DMS153 treated with DMSO at 0.1 percent for 48 hours (cell line): Measurements from ENCODE around the gene CT47C1.
"Not testable (repeated sequence)": the region's sequence is repeated elsewhere in the genome, so short reads cannot be mapped to it uniquely, and the experiment has no call there.

Experiments
- DNase-seq: peaks from one replicate; lab custom pipeline; 2025; ENCODE audit not compliant: unreplicated experiment; lab: John Stamatoyannopoulos, UW

The CT47C1 gene

GRCh38 chrX:119072744-119073143, at the start of gene CT47C1:
Gene CT47C1 (plus strand): TSS chrX:119072993. CDS start chrX:119073226, 233 bp downstream.
- no peak for DNase-seq

DNA sequence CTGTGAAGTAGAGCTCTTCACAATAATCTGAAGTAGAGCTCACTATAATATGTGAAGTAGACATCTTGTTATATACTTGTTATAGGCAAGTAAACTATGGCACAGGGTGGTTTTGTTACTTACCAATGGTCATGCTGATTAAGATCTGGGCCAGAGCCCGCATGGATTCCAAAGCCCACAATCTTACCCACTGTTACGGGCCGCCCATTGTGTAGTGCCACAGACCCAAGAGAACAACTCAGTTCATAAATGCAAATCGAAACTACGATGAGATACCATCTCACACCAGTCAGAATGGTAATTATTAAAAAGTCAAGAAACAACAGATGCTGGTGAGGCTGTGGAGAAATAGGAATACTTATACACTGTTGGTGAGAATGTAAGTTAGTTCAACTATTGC, 46.9 kb upstream of the CT47C1 start:
- DNase-seq: no peak

DNA sequence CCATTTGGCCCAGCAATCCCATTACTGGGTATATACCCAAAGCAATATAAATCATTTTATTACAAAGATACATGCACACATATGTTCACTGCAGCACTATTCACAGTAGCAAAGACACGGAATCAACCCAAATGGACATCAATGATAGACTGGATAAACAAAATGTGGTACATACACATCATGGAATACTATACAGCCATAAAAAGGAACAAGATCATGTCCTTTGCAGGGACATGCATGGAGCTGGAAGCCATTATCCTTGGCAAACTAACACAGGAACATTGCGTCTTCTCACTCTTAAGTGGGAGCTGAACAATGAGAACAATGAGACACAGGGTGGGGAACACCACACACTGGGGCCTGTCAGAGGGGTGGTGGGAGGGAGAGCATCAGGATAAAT, 46.4 kb upstream of the CT47C1 start:
- not testable (repeated sequence) for DNase-seq

- DNase-seq: not testable (repeated sequence)
Observed at GRCh38 chrX:119027960-119028732, 44.6 kb upstream of the CT47C1 start.

- DNase-seq: no peak
Observed at GRCh38 chrX:119028733-119029330, 44.0 kb upstream of the CT47C1 start.

DNA sequence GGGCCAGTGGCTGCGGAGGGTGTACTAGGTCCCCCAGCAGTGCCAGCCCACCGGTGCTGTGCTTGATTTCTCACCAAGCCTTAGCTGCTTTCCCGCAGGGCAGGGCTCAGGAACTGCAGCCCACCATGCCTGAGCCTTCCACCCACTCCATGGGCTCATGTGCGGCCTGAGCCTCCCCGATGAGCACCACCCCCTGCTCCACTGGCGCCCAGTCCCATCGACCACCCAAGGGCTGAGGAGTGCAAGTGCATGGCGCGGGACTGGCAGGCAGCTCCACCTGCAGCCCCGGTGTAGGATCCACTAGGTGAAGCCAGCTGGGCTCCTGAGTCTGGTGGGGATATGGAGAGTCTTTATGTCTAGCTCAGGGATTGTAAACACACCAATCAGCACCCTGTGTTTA, 43.1 kb upstream of the CT47C1 start:
- not testable (repeated sequence) for DNase-seq

- no peak for DNase-seq
Observed at GRCh38 chrX:119030990-119031389, 41.8 kb upstream of the CT47C1 start.

GRCh38 chrX:119036107-119037029, 36.4 kb upstream of the CT47C1 start:
- DNase-seq: no peak

- no peak for DNase-seq
Observed at GRCh38 chrX:119040432-119040831, 32.4 kb upstream of the CT47C1 start.

DNA sequence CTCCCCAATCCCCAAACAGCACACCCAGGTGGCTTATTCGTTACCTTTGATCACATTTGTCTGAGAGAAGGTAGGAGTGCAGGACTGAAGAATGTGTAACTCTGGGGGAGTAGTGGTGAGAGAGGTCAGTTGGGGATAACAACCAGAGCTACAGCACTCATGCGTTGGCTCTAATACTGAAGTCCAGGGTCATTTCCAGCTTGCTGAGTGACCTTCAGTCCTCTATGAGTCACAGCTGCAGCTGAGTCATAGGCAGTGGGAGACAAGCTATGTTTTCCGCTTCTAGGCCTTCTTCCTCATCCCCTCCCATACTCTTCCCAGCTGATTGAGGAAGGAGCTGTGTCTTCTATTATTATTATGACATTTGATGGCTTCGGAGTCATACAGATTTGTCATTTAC, 31.6 kb upstream of the CT47C1 start:
- no peak for DNase-seq

DNA sequence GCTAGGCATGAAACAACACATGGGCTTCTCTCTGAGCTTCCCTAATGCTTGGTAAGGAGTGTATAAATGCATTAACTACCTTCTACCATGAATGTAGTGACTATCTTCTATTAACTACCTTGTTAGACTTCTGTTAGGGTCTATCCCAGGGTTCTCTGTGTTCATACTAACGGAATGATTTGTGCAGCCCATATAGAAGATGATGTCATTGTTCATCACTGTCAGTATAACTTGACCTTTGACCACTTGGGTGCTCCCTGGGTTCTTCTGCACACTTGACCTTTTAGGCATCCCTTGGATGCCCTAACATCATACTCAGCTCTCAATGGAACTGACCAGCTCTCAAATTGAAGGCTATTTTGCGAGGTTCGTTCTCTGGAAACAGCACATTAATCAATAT, 30.8 kb upstream of the CT47C1 start:
- DNase-seq: no peak

DNA sequence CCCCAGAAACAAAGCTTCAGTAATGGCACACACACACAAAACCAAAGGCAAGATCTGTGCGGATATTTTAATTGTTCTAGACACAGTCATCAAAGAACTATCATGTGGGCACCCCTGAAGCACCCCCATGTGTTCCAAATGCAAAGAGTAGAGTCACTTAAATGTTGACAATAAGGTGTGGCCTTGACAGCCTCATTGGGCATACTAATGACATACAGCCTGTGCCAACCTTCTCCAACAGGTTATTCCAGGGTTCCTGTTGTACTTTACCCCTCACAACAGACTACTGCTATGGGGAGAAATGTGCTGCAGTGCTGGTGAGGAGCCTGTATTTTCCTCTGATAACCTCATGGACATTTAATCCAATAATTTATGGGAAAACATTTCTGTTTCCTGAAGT, 29.8 kb upstream of the CT47C1 start:
- no peak for DNase-seq

- DNase-seq: no peak
Observed at GRCh38 chrX:119045884-119046283, 26.9 kb upstream of the CT47C1 start.

DNA sequence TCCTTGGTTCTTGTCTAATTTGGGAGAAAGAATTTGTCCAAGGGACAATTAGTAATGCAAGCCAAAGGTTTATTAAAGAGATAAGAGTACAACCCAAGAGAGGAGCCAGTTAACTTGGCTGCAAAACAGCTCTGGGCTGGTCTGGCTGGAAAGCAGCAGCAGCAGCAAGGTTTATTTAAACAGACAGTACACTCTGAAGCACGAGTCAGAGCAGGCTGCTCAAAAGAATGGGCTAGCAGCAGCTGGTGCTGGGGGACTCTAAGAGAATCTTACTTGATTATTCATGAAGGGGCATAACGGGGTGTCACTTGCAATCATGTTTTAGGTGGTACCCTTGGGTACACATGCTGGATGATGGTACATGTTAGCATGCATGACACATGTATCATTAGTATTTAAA, 17.1 kb upstream of the CT47C1 start:
- no peak for DNase-seq

DNA sequence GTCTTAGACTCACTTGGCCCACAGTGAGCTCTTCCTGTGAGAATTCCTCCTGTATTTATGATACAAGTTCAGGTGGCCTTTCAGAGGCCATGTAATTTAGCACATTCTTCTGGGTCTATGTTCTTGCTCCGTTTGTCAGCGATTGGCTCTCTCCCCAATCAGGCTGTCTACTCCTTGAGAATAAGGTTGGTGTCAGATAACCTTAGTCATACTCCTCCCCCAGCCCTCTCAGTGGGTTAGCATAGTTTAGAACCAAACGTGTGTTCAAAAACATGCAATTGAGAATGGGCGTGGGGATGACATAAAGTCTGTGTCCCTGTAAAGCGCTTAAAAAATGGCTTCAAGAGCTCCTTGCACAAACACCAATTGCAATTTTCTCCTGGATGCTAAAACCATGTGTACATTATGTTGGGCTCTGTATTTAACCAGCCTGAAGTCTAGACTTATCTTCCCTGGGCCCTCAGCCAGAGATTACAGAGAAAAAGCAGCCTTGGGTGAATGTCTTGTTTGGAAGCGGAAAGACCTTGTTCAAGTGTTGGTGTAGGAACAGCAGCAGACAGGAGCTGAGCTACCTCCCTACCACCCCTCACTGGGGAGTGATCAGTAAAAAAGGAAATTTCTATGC, 9.9 kb upstream of the CT47C1 start:
- DNase-seq: no peak

- DNase-seq: no peak
Observed at GRCh38 chrX:119063428-119063827, 9.4 kb upstream of the CT47C1 start.

DNA sequence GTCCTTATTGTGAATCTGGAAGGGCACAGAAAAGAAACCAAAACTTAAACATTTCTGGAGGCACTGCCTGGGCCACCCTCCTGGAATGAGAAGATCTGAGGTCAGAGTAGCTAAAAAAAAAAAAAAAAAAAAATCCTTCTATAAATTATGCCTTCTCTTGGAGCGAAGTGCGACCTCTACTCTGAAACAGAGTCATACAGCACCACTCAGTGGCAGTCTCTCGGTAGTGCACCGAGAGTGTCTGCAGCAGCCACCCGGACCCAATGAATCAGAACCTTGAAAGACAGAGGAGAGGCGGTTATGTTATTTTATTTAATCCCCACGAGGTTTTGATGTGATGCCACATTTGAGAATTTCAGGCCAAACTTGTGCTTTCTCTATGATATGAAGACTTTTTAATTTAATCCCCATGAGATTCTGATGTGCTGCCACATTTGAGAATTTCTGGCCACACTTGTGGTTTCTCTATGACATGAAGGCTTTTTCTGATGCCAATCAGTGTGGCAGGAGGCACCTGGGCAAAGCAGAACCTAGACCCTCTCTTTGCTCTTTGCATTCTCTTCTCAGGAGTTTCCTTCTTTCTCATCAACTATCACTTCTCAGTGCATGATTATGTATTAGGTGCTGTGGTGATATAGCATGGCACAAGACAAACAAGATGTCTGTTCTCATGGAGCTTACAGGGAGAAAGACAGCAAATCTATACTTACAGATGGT, 5.6 kb upstream of the CT47C1 start:
- DNase-seq: no peak

GRCh38 chrX:119069128-119069527, 3.7 kb upstream of the CT47C1 start:
- no peak for DNase-seq

- DNase-seq: no peak
Observed at GRCh38 chrX:119069762-119070161, 3.0 kb upstream of the CT47C1 start.

GRCh38 chrX:119071381-119071780, 1.4 kb upstream of the CT47C1 start:
- no peak for DNase-seq
